ENCODE data around the gene RPRD2.

DNA sequence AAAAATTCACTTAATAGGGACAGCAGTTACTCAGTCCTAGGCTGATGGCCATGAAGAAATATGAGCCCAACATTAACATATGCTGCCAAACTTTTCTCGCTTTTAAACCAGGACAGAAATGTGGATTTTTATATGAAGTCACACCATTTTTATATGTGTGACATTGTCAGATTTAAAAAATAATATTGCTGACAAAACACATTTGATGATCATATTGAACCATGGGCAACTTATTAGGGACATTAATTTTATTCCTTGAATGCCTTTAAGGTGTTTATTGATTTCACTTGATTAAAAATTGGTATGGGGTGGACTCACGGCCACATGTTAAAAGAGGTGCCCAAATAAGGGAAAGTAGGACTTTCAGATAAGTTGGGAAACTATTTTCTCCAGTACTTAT, 58.6 kb downstream of the RPRD2 start:
- TF ChIP-seq, protein P1, sequence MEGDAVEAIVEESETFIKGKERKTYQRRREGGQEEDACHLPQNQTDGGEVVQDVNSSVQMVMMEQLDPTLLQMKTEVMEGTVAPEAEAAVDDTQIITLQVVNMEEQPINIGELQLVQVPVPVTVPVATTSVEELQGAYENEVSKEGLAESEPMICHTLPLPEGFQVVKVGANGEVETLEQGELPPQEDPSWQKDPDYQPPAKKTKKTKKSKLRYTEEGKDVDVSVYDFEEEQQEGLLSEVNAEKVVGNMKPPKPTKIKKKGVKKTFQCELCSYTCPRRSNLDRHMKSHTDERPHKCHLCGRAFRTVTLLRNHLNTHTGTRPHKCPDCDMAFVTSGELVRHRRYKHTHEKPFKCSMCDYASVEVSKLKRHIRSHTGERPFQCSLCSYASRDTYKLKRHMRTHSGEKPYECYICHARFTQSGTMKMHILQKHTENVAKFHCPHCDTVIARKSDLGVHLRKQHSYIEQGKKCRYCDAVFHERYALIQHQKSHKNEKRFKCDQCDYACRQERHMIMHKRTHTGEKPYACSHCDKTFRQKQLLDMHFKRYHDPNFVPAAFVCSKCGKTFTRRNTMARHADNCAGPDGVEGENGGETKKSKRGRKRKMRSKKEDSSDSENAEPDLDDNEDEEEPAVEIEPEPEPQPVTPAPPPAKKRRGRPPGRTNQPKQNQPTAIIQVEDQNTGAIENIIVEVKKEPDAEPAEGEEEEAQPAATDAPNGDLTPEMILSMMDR (IDR thresholded peaks at IDR 0.05; ENCODE audit: poor library complexity, severe bottlenecking), result no peak
- TF ChIP-seq POLR2AphosphoS5 (IDR thresholded peaks at IDR 0.05) (no peak), RAD21 (conservative IDR thresholded peaks at IDR 0.05) (no peak), TAF1 (IDR thresholded peaks at IDR 0.05; ENCODE audit: low read depth) (no peak), SMC3 (conservative IDR thresholded peaks at IDR 0.05; ENCODE audit: poor library complexity) (no peak), EP300 (conservative IDR thresholded peaks at IDR 0.05; ENCODE audit: poor library complexity, severe bottlenecking) (no peak)
- TF ChIP-seq, protein P2, sequence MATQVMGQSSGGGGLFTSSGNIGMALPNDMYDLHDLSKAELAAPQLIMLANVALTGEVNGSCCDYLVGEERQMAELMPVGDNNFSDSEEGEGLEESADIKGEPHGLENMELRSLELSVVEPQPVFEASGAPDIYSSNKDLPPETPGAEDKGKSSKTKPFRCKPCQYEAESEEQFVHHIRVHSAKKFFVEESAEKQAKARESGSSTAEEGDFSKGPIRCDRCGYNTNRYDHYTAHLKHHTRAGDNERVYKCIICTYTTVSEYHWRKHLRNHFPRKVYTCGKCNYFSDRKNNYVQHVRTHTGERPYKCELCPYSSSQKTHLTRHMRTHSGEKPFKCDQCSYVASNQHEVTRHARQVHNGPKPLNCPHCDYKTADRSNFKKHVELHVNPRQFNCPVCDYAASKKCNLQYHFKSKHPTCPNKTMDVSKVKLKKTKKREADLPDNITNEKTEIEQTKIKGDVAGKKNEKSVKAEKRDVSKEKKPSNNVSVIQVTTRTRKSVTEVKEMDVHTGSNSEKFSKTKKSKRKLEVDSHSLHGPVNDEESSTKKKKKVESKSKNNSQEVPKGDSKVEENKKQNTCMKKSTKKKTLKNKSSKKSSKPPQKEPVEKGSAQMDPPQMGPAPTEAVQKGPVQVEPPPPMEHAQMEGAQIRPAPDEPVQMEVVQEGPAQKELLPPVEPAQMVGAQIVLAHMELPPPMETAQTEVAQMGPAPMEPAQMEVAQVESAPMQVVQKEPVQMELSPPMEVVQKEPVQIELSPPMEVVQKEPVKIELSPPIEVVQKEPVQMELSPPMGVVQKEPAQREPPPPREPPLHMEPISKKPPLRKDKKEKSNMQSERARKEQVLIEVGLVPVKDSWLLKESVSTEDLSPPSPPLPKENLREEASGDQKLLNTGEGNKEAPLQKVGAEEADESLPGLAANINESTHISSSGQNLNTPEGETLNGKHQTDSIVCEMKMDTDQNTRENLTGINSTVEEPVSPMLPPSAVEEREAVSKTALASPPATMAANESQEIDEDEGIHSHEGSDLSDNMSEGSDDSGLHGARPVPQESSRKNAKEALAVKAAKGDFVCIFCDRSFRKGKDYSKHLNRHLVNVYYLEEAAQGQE (IDR thresholded peaks at IDR 0.05; ENCODE audit: borderline replicate concordance), result no peak
